Measurements from ENCODE around the gene BCR.

Gene BCR

DNA sequence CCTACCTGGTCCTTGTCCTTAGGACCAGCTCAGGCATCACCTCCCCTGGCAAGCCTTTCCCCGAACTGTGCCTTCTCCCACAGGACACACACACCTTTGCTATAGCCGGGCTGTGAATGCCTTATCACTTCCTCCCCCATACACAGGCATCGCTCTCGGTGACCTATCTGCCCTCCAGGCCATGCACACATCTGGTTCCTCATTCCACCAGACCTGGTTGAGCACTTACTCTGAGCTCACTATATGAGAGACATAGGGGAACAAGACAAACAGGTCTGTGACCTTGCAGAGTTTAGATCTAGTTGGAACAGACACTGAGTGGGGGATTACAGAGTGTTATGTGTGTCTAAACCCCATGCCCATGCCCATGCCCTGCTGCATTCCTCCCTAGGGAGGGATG lies 3.1 kb upstream of the BCR start:
- FAIRE-seq = no peak

DNA sequence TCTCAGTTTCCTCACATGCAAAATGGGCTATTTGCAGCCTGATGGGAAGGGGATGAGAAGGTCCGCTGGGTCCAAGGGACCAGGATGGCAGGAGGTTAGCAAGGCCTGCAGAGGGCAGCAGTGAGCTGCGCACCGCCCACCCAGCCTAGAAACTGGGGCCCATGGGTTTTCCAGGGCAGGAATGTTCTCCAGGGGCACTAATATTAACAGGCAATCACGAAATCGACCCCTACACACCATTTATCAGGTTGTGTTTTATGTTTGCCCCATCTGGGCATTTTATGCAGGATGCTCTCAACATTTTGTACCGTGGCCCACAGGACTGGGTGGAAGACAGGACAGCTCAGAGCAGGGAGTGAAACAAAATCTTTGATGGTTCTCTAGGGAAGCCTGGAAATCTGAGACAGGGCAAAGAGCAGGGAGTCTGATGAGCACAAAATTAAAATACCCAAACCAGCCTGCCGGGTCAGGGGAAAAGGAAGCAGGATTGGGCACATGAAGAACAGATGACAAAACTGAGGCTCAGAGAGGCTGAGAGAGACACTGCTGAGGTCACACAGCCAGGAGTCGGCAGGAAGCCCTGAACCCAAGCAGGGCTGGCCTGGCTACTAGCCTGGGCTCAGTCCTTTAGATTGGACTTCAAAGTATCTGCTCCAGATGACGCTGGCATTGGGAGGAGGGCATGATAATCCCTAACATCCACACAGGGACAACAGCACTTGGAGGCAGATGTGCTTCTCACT lies 1.6 kb upstream of the BCR start:
- FAIRE-seq = no peak

DNA sequence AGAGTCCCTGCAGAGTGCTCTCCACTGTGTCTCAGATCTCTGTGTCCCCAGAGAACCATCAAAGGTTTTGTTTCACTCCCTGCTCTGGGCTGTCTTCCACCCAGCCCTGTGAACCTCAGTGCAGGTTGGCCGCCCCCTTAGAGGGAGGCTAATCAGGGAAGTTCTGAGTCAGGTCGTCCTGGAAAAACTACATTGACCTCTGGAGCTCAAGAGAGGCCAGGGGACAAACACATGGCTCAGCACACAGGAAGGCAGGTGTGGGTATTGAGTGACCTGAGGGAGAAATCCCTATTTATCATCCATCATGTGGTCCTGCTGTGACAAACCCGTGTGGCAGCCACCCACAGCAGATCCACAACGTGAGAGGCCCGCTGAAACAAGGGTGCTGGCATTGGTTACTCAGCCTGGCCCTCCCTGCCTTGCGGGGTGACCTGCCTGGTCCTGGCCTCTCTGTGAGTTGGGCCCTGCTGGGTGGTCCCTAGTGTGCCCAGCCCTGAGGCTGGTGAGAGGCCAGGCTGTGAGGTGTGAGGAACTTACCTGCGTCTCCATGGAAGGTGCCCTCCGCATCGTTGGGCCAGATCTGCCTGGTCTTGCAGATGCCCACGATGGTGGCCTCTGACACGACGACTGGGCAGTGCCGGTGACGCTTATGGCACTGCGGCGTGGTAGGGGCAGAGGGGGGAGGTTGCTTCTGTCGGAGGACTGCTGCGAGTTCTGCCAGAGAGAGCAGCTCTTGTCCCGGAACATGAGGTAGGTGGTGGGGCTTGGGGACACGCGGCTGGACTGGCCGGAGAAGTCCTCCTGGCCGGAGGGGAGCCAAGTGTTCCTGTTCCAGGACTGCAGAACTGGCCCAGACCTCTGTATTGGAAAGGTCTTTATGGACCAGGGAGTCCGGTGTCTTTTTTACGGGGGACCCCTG lies 669 bp upstream of the BCR start:
- no peak for FAIRE-seq

DNA sequence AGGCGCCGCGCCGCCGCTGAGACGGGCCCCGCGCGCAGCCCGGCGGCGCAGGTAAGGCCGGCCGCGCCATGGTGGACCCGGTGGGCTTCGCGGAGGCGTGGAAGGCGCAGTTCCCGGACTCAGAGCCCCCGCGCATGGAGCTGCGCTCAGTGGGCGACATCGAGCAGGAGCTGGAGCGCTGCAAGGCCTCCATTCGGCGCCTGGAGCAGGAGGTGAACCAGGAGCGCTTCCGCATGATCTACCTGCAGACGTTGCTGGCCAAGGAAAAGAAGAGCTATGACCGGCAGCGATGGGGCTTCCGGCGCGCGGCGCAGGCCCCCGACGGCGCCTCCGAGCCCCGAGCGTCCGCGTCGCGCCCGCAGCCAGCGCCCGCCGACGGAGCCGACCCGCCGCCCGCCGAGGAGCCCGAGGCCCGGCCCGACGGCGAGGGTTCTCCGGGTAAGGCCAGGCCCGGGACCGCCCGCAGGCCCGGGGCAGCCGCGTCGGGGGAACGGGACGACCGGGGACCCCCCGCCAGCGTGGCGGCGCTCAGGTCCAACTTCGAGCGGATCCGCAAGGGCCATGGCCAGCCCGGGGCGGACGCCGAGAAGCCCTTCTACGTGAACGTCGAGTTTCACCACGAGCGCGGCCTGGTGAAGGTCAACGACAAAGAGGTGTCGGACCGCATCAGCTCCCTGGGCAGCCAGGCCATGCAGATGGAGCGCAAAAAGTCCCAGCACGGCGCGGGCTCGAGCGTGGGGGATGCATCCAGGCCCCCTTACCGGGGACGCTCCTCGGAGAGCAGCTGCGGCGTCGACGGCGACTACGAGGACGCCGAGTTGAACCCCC lies 798 bp downstream of the BCR start:
- FAIRE-seq = no peak

DNA sequence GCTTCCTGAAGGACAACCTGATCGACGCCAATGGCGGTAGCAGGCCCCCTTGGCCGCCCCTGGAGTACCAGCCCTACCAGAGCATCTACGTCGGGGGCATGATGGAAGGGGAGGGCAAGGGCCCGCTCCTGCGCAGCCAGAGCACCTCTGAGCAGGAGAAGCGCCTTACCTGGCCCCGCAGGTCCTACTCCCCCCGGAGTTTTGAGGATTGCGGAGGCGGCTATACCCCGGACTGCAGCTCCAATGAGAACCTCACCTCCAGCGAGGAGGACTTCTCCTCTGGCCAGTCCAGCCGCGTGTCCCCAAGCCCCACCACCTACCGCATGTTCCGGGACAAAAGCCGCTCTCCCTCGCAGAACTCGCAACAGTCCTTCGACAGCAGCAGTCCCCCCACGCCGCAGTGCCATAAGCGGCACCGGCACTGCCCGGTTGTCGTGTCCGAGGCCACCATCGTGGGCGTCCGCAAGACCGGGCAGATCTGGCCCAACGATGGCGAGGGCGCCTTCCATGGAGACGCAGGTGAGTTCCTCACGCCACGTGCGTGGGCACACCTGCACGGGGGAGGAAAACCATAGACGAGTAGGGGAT lies 1.5 kb downstream of the BCR start:
- no peak for FAIRE-seq

DNA sequence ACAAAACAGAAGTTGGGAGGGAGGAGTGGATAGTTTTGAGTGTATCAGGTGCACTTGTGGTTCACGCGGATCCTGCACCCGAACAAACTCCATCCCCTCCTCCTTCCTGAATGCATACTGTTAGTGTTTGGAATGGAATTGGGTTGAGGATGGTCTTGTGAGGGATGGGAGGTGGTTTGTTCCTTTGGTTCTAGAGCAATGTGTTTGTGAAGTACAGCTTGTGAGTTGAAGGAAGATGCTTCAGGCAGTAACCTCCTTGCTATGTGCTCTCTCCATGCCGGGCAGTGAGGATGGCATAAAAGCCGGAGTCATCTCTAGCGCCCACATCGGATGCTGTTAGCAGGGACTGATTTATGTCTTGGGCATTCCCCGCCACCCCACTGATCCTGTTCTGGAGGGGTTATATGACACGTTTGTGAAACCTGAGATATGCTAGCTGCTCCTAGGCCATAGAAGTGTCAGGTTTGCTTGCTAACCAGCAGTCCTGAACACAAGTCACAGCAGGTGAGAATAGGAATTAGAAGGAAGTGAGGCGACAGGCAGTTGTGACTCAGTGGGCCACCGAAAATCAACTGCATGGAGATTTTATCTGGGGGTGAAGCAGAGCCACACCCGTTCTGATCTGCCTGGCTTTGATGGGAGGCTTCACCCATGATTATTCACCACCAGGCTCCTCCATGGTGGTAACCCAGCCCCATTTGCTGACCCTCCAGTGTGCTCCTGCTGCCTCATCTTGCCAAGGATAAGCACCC lies 2.2 kb downstream of the BCR start:
- FAIRE-seq = no peak

DNA sequence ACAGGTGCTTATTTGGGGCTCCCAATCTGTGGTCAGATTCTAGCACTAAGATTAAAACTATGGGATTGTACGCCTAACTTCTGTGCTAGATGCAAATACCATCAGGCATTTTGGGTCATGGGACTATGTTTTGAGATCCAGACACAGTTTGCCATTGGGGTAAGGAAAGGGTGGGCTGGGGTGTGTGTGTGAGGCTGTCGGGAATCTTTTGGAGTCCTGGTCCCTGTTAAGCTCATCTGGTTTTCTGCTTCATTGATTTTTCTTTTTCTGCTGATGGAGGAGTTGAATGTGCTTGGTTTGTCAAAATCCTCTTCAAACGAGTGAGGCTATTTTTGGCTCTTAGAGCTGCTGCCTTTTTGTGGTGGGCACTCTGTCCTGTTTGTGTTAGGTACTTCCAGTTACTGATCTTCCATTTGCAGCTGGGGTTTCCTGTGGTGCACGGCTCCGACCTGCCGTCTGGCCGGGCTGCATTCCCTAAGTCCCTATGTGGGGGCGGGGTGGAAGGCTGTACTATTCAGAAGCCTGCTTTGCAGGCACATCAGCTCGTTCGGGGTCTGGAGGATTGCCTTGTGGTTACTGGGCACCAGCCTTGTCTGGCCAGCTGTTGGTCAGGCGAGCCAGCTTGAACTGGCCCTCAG lies 2.9 kb downstream of the BCR start:
- no peak for FAIRE-seq

DNA sequence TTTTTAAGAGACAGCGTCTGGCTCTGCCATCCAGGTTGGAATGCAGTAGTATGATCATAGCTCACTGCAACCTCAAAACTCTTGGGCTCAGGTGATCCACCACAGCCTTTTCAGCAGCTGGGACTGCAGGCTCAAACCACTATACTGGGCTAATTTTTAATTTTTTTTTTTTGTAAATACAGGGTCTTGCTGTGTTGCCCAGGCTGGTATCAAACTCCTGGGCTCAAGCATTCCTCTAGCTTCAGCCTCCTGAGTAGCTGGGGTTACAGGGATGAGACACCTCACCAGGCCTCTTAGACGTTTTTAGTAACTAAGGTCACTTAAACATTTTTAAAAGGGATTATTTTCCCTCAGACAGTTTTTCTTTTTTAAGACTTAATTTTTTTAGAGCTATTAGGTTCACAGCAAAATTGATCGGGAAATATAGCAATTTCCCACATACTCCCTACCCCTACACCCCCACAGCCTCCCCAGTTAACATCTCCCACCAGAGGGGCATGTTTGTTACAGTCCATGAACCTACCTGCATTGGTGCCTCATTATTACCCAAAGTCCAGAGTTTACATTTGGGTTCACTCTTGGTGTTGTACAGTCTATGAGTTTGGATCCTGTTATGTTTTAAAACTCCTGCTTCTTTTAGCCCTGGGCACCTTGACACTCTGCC lies 3.9 kb downstream of the BCR start:
- no peak for FAIRE-seq

DNA sequence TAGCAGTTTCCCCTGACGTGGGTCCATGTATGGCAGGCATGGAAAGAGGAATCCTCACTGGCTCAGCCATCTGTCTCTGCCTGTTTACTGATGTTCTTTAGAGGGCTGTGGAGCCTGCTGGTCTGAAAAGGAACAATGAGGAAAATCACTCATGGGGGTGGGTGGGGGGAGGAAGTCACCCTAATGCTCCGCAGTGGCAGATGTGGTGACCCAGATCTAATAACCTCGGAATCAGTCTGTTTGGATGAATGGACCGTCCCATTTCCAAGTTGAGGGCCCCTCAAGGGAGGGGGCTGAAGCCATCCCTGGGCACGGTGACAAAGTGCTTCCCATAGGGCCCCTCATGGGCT lies 4.4 kb downstream of the BCR start:
- no peak for FAIRE-seq

DNA sequence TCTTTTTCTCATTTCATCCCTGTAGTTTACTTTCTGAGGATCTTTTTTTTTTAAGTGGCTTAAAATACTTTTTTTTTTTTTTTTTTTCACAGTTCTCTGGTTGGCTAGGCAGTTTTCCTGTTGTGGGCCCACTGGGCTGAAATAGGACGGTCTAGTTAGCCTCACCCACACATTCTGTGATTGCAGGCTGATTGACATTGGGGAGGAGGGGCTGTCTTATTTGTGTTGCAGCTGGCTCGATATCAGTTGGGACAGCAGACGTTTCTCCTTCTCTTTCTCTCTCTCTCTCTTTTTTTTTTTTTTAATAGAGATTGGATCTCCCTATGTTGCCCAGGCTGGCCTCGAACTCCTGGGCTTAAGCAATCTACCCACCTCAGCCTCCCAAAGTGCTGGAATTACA lies 6.9 kb downstream of the BCR start:
- no peak for FAIRE-seq

DNA sequence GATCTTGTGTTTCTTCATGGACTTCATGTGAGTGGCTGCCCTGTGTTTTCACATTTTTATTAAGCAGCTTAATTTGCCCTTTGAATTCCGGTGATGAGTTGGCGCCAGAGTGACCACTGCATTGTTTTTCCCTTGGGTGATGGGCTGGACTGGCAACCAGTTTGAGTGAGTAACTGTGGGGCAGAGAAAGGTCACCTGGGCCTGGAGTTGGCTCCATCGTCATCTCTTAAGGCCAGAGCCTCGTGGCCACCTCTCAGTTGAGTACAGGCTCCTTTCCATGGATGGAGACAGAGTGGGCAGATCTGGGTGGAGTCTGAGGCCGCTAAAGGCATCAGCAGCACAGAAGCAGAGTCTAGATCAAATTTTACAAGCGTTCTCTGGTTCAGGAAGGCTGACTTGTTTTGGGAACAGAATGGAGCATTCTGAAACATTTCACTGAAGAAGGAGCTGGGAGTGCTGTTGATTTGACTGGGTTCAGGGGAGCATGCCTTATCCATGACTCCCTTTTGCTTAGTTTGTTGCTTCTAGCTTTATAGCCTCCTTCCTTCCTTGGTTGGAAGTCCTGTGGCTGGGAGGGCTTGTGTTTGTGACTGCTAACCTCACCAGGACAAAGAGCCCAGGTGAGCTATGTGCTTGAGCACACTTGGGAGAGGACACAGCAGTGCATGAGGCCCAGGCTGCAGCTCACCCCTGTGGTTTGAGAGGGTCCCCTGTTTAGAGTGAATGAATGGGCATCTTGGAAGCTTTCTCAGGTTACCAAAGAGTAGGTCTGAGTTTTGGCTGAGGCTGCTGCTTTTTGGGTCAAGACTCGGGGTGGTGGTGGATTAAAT lies 7.8 kb downstream of the BCR start:
- FAIRE-seq = no peak

DNA sequence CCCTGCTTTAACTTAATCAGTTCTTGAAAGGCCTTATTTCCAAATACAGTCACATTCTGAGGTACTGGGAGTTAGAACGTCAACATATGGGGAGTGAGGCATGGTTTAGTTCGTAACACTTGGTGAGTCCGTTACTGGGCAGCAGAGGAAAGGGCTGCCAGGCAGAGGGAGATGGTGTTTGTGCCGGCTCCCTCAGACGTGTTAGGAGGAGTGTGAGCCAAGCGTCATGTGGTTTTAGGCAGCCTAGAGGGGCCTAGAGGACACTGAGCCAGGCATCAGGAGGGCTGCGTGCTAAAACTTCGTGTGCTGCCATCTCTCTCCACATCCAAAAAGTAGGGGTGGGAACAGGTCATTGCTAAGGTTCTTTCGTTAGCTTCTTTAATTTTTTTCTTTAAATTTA lies 10.2 kb downstream of the BCR start:
- FAIRE-seq = no peak

DNA sequence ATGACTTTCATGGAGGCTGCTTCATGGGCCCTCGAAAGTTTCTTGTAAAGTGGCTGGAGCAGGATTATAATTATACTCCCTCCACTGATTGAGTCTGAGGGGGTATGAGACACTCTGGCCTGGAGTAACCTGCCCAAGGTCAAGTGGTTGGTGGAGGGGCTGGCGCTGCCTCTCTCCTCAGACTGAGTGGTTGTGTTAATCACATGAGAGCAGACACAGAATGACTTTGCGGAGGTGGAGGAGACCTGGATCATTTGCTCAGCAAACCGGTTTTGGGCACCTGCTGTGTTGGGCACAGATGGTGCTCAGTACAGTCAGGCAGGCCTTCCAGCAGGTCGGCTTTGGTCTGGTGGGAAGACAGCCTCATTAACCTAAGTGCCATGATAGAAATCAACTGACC lies 11.8 kb downstream of the BCR start:
- FAIRE-seq = no peak

DNA sequence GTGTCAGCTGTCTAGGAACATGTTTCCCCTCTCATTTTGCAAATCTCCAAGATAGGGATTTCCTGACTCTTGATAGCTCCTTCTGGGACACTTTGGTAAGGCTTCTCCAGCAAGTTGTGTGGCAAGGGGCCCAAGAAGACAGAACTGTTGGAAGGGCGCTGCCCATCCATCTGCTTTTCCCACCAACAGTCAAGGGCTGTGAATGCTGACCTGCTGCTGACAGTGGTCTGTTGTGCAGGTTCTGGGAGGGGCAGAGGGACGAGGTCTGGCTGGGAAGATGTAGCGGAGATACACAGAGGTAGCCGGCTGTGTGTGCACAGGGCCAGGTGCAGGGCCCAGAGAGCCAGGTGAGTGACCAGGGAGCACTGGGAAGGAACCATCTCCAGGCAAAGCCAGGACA lies 12.2 kb downstream of the BCR start:
- FAIRE-seq = no peak

DNA sequence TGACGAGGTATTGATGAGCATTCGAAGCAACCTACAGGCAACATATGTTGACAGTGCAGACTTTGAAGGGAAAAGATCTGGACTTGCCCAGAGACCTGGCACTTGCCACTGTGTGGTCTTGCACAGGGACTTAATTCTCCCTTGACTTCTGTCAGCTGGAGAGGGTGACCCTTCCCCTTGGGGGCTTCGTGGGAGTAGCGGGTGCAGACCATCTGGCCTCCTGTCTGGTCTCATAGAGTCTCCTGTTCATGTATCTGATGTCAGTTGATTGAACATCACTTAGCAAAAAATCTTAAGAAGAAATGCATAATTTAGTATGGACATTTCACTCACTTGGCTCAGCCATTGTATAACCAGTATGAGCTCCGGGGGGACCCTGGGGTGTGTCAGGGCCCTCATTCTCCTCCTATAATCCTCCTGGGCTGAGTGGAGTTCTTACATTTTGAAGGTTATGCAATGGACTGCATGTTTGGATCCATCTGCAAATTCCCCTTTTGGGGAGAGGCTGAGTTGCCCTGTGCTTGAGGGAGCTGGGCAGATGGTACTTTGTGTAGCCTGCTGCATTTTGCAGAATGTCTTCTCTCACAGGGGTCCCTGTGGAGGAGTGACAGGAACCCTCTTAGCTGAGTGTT lies 13.0 kb downstream of the BCR start:
- FAIRE-seq = no peak

DNA sequence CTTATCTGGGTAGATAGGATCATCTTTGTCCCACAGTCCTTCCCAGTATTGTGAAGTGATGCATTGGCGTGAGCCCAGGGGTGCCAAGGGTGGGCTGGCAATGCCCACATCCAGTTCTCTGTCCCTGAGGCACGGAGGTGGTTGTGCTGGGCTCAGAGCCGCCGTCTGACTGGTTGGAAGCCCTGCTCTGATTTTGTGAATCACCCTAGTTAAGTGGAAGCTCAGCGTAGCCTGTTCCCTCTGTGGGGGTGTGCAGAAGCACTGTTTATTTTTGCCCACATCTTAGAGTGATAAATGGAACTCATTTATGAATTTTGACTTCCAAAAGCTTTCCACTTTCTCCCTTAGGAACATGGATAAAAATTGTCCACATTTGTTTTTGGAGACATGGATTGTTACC lies 13.6 kb downstream of the BCR start:
- FAIRE-seq = no peak

DNA sequence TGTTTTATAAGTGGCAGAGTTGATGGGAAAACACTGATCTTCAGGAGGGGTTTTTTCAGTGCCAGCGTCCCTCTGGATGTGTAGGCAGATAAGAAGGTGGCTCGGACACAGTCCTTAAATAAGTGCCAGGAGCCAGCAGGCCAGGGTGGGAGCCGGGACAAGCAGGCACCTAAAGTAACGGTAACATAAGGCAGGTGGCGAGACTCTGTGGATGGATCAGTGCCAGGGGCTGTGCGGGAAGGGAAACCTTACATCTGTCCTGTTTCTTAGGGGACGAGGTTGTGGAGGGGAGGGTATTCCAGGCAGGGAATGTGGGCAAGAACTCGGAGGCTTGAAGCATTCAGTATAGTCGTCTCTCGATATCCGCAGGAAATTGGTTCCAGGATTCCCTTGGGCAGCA lies 15.9 kb downstream of the BCR start:
- FAIRE-seq = no peak

DNA sequence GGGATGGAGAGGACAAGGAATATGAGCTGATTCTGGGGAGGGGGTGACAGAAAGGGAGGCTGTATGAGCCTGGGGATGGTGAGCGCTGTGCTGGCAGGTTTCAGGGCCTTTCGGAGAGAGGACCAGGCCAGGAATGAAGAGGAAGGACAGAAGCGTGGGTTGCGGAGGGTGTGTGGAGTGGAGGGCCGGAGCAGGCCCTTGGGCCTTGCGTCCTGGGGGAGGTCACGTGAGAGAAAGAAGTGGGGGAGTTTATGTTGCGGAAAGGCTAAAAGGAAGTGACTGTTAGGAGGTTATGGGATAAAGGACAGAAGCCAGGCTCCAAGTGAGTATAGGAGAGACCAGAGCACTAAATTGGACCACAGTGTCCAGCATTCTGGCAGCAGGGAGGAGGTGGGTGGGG lies 17.5 kb downstream of the BCR start:
- FAIRE-seq = no peak

DNA sequence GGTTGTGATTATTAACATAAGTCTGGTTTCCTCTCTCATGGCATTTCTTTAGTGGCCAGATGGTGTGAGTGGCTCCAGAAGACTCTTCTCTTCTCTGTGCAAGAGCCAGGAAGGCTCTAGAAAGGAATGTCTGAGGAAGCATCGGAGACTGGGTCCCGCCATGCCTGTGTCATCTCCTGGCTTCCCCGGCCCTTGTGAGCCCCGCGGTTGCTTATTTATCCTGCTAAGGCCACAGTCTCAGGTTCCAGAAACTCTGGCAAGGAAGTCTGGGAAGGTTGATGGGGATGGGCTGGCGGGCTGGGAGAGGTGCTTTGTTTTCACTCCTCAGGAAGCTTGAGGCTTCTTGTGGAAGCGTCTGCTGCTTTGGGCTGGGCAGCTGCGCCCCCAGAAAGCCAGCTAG lies 18.9 kb downstream of the BCR start:
- FAIRE-seq = no peak

DNA sequence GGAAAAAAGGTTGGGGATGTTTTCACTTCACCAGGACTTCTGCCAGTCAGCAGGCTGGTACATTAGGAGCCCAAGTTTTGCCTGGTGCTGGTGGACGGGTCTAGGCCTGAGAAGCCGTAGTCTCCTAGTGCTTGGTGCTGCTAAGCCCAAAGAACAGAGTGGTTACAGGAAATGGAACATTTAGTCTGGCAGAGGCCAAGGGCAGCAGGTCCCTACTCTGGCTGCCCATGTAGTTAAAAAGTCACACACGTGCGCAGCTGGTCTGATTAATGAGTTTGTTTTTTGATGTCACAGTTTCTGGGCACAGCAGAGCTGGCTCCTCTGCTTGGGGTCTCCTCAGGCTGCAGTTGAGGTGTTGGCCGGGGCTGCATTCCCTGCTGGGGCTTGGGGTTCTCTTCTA lies 20.6 kb downstream of the BCR start:
- FAIRE-seq = no peak
